HG03439 (cell line): ENCODE data around the gene ZSCAN20.
A peak's percentile ranks its signal among the peaks of the same experiment; 100 is the strongest.

Experiments
- ATAC-seq: cut with Tn5 transposase; IDR thresholded peaks from one replicate; pipeline ENCODE4 v1.9.1; 2021; ENCODE audit warnings: mild to moderate bottlenecking, moderate library complexity; ENCODE audit not compliant: unreplicated experiment

Gene ZSCAN20

DNA sequence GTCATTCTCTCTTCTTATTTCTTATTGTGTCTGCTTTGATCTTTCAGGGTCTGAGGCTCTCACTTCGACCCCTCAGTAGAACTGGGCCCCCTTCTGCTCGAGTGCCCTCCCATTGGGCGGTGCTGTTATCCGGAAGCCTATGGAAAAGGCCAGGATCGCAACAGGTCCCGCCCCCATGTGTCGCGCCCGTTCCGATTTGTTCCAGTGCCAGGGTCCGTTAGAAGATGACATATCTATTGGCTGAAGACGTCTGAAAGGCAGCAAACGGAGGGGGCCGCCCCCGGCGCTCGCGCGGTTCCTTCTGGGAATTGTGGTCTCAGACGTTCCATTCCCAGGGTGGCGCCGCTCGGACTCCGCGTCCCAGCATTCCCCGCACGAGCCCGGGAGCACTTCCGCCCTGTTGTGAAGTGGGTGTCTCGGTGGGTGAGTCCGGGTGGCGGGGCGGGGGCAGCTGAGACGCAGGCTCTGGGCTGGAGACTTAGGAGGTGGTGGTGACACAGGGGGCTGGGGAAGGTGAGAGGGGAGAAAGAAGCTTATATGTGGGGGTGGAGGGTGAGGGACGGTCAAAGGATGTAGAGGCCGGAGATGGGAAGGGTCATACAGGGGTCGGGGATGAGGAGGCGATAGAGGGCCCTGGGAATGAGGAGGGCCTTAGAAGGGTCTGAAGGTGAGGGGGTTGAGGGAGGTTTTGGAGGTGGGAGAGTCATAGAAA lies at the start of gene ZSCAN20:
Gene ZSCAN20 (plus strand): TSS at position 377 of the 712 bp plus-strand sequence. CDS start 6,644 bp downstream, outside the sequence.
- ATAC-seq, result peak; percentile 89

DNA sequence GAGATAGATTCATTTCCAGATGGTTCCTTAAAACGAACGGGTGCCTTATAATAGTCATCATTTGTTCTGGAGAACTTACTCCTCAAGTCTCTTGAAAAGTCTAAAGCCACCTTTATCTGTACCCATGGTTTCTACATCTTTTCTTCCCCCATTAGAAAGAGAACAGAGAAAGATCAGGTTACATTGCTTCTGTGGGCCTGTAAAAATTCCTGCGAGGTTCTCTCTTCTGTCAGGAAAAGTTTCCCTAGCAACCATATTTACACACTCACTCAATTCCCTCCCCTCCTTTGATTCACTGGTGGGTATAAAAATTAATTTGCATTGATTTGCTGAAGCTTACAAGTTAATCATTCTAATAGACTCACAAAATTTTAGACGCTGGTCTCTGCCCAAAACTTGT lies 48.2 kb upstream of the ZSCAN20 start:
- ATAC-seq, result no peak

DNA sequence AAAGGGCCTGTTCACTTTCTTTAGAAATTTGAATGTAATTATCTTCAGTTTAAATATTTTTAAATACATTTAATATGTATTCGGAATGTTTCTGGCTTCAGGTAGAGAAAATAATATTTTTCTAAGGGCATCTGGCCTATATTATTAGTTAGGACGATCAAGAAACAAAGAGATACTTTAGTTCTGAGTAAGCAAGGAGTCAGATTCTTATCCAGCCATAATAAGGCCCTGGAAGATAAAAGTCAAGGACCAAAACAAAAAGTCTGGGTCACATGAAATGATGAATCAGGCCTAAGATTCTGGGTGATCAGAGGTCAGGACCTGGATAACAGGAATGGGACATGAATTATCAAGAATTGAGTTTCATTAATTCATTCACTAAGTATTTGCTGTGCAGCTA lies 47.8 kb upstream of the ZSCAN20 start:
- ATAC-seq, result no peak

DNA sequence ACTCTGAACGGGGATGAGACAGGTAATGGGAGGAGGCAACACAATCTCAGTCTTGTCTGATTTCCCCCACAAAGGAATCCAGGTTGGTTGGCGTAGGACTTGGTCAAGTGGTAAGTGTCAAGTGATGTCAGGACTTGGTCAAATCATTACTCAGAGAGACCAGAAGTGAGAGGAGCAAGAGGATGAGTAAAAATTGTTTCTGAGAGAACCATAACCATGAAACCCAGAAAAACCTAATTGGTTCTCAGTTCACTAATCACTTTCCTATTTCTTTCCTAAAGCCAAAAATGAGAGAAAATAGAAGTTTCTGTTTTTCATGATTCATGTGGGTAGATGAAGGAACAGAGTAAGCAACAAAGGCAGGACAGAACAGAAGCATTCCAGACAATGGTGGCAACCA lies 46.5 kb upstream of the ZSCAN20 start:
- ATAC-seq, result no peak

DNA sequence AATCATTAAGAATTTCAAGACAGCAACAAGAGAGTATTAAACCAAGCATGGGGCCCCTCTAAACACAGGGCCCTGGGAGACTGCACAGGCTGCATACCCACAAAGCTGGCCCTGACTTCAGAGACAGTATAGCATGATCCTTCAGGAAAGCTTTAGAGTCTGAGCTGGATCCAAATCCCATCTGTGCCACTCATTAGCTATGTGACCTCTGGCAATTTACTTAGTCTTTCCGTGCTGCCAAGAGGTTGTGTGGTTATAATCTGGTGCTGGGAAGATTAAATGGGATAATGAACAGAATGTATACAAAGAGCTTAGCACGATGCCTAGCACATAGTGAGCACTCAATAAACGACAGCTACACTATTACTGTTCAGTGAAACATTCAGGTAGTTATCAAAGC lies 45.5 kb upstream of the ZSCAN20 start:
- no peak for ATAC-seq

DNA sequence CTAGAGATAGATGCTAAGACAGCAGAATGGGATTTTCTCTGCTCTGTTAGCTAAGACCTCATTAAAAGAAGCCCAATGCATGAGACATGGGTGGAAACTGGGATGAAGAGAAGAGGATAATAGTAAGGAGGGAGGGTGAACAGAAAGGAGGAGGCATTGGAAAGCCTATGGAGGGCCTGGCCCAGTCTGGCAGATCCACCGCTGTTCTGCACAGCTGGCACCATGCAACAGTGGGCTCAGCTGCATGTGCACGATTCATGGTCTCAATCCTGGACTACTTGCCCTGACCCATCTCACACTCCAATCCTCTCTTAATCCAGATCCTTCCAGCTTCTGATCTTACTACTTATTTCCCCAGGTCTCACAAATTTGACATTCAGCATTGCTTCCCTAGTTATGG lies 43.8 kb upstream of the ZSCAN20 start:
- ATAC-seq, result no peak

DNA sequence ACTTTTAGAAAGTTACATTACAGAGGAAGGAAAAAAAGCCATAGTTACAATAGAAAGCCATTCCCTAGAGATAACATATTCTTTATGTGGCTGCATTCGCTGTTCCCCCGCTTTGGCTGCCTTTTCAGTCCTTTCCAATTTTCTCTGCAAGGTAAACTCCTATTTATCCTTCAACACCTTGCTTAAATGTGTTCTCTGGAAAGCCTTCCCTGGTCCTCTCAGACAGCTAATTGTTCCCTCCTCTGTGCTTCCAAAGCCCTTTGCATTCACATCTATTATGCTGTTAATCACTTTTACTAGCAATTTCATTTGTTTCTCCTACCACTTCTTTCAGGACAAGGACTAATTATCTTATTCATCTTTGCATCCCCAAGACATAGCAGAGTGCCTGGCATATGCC lies 43.1 kb upstream of the ZSCAN20 start:
- no peak for ATAC-seq

DNA sequence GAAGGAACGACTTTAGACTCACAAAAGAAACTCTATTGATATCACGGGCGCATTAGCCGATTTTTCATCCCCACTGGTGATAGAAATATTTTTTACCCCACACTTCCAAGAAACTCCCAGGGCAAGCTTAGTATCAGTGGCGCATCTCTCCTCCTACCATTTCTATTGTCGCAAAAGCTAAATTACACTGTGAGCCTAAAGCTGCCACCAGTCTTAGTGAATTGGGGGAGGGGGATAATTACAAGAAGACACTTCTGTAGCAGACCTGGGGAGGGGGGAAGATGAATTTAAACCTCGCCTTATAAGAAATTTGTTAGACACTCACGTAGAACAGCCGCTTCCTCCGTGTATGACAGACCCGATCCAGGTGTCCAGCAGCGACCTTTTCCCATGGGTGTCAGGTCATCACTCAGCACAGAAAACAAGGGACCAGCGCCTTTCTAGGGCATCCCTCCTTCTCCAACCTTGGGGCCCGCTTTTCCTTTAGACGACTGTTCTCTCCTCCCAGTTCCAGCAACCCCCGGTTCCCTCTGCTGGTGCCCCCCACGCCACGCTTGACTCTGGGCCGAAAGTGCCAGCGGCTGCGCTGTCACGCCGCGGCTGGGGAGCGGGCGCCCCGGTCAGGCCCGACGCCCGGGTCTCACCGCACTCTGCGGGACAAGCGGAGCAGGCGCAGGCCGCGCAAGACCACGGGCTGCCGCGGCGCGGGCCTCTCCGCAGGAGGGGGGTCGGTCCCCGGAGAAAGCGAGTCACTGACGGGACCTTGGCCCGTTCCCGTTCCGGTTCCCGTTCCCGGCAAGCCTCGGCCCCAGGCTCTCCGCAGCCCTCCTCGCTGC lies 42.4 kb upstream of the ZSCAN20 start:
- peak; percentile 11 for ATAC-seq

DNA sequence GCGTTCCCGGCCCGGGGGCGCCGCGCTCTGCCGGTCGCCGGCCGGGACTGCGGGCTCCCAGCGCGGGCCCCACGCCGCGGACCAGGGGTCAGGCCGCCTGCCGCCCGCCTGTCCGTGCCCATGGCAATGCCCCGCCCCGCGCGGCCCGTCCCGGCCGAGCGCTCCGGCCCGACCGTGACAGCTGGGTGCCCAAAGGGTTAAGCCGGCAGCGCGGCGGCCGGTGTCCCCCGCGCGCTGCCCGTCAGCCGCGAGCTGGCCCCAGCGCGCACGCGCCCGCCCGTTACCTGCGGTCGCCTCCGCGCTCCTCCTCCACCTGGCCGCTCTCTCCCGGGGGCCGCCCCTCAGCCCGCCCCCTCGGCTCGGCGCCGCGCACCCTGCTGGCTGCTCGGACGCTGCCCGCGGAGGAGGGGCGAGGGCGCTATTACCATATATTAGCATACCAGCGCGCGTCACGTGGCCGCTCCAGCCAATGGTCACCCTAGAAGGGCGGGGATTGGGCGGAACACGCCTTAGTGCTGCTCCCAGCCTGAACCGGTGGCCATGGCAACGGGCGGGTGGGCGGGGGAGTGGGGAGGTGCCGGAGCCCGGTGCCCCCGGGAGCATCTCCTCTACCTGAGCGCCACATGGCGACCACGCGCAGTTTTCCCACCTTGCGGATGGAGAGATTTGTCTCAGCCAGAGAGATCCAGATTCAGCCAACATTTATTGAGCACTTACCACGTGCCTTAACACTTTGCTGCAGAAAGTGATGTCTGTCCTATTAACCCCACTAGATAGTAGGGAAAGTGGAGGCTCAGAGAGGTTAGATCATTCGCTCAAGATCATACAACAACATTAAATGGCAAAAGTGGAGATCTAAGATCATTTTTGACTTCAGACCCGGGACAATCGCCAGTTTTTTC lies 41.5 kb upstream of the ZSCAN20 start, which contains the start of gene PHC2:
Gene PHC2 (minus strand): TSS at position 404 of the 902 bp plus-strand sequence. CDS start 55,556 bp downstream, outside the sequence.
- peak; percentile 96 for ATAC-seq

DNA sequence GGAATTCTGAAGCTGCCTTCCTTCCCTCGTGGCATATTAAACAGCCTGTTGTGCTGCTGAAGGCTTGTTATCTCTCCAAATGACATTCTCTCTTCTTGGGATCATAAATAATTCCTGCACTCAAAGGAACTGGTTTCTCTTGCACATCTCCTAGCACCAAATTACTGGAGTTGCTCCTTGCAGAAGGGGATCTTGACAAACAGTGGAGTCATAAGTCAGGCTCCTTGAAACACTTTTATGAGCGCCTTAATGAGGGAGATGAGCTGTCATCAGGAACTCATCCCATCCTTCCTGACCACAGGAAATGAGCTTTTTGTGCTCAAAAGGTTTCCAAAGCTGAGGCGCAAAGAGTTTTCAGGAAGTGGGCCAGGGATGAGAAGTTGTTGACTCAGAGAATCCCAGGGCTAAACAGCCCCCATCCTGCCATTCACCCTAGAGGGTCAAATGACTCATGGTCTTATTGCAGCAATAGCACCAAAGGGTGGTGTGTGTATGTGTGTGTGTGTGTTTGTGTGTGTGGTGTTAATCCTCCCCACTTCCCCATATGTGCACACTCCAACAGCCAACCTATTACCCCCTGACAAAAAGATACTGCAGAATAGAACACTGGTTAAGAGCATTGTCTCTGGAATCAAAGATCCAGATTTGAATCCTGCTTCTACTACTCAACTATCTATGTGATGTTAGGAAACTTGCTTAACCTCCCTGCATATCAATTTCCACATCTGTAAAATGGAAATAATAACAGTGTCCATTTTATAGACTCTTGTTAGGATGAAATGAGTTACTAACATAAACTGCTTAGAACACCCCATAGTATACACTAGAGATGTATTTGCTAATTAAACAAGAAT lies 38.7 kb upstream of the ZSCAN20 start:
- no peak for ATAC-seq

DNA sequence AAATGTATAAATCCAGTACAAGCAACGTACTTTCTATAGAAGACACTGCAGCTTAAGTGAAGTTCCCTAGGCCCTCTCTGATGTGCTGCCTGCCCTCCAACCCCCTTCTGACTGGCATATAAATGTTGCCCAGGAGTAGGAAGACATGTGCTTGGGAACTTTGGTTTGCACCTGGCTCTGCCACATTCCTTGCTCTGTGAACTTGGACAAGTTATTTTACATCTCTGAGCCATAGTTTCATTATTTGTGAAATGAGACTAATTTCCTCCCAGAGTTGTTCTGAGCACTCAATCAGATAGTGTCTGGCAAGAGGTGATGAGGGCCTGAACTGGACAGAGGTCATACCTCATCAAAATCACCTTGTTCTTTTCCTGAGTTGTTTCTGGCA lies 38.1 kb upstream of the ZSCAN20 start:
- no peak for ATAC-seq

DNA sequence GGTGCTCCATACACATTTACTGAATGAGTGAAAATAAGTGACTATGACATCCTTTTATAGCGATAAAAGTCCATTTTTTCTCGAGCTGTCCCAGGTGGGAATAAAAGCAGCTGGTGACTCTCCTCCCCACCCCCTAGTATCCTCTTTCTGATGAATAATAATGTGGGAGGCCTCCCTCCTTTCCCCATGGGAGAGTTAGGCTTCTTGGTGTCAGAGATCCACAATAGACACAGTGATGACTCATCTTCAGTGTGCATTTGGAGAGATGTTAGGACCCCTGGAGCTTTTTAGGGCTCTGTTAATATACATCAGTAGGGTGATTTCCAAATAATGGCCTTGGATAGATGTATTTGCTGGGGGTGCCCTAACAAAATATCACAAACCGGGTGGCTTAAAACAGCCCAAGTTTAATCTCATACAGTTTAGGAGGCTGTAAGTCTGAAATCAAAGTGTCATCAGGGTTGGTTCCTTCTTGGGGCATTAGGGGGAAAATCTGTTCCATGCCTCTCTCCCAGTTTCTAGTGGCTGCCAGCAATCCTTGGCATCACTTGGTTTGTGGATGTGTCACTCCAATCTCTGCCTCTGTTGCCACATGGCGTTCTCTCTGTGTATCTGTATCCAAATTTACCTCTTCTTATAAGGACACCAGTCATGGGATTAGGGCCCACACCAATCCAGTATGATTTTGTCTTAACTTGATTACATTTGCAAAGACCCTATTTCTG lies 37.2 kb upstream of the ZSCAN20 start:
- ATAC-seq, result no peak

DNA sequence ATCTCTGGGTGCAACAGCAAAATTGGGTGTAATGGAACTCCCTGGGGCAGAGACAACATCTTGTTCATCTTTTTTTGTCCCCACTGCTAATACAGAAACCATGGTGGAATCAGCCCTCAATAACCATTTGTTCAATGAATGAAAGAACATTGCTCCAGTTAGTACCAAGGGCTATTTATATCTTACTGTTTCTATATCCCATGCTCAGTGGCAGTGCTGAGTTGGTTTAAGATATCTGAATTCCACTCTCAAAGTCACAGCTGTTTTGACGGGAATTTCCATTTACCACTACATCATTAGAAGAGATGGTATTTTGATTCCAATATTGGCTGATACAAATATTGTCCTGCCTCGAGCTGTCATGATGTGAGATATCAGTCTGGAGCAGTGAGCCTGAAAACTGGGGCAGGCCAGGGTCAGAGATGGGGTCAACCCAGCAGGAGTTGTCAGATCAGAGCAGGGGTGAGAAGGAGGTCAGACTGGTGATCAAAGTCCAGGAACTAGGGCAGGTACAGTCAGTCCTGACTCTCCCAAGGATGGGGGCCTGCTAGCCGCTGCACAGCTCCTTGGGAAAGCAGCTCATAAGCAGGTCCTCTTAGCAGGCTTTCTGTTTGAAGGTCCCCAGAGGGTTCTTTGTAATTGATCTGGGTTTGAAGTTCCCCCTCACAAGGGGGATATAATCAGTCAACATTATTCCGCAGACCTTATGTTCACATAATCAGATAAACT lies 35.7 kb upstream of the ZSCAN20 start:
- ATAC-seq, result no peak

DNA sequence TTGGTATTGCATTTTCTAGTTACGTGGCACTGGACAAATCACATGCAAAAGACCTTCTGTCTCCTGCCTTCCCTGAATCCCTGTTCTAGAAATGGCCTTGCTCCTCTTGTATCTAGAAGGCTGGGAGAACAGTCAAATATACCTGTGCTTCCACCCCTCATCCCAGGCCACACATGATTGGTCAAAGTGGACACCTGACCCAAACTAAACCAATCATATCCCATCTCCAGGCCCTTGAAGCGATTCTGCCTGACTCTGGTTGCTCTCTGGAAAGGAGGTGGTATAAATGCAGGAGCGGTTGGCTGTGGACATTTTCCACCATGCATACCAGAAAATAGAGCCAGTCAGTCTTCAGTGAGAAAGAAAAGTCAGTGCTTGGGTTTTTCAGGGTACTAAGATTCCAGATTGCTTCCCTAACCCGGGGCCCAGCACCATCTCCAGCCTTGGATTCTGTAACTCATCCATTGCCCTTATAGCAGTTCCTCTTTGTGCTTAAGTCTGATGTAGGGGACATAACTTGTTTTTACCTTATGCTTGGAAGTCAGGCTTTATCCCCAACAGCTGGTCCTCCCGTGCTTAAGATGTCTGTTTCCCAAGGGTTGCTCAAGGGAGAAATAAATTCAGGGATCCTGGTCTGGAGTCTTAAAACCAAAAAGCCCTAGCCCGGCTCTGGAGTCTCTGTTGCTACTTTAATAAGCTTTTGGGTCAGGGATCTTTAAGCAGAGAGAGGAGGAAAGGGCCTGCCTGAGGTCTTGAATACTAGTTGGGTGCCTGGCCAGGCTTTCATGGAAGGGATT lies 33.9 kb upstream of the ZSCAN20 start:
- no peak for ATAC-seq

DNA sequence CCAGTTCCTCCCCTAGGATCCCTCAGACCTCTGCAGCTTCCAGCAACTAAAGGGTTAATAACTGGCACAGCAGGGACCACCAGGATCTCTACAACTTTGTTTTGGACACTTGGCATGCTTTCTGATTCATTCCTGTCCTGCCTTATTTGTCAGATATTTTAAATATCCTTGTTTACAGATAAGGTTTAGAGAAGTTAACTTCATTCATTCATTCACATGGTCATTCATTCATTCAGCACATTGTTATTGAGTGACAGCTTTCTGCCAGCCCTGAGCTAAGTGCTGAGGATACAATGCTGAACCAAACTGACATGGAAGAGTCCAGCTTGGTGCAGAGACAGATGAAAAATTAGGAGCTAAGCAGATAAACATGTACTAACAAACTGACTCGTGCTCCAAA lies 32.8 kb upstream of the ZSCAN20 start:
- no peak for ATAC-seq

DNA sequence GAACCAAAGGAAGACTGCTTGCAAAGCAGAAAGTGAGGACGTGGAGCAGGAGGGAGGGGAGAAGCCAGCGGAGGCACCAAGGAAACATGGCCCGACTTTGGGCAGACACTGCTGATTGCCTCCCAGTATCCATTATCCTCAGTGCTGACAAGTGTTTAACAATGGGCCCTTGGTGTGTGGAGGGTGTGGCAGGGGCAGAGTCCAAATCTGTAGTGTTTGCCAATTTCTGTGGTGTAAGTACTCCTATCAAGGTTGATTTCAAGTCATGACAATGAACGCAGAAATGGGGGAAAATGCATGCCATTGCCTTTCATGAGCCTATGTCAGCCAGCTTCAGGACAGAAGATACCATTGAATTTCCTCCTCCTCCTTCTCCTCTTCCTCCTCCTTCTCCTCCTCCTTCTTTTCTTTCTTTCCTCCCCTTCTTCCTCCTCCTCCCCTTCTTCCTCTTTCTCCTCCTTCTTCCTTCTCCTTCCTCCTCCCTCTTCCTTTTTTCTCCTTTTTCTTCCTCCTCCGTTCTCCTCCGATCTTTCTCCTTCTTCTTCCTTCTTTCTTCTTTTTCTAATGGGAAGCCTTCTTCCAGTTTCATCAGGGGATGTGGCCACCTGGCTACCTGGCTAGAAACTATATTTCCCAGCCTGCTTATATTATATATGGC lies 31.2 kb upstream of the ZSCAN20 start:
- ATAC-seq, result no peak

DNA sequence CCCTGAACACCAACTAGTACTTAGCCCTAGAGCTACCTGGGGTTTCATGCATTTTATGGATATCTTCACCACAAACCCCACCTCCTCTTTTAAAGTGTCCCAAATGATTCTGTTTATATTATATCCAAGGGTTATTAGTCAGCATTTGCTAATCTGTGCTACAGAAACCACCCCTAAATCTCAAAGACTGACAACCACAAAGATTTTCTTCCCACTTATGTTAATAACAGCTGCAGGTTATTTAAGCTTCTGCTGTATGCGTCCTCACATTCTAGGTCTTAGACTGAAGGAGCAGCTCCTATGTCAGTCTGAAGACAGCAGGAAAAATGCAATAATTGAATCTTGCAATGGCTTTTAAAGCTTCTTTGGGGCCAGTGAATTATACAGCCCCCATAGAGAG lies 30.3 kb upstream of the ZSCAN20 start:
- no peak for ATAC-seq
